ENCODE results near the gene RSF1. TPM values are rescaled to one million over a fixed set of nuclear protein-coding genes. Genes with fewer than 3 reads are reported as not detected.

RSF1 gene
- total RNA-seq, 1 experiment from 2014 or later: 83.0 TPM

GRCh38 chr11:77793972-77794371, 26.6 kb downstream of the RSF1 start:
- H3K36me3 ChIP-seq (ENCODE audit: control insufficient read depth, insufficient read depth, low read length): no peaks in the 10 kb centered on the region
- ATAC-seq (no peak), DNase-seq (ENCODE audit: low read depth, low spot score) (no peak)
- in situ Hi-C loops (cut with HindIII; ENCODE audit: low pct_unique_long_range_greater_than_20kb, low sequenced_read_pairs) (no loop called here), intact Hi-C loops (cut with micrococcal nuclease; ENCODE audit: unreplicated experiment) (no loop called here)
- BruUV-seq (replicated peaks): no TSS peak
- H3K4me3 ChIP-seq (ENCODE audit: low read depth in 2 of 2, low read length in 2 of 2): no peak overlapping the region
- H3K27ac ChIP-seq (ENCODE audit: low read length): no peak overlapping the region
- POLR2A ChIA-PET: interaction anchor here (0.6 kb wide), 1 partner anchor 303 kb away, joined by 7 read pairs; no protein-coding TSS in a partner anchor
- H3K9me3 ChIP-seq (ENCODE audit: control insufficient read depth, insufficient read depth, low read depth, low read length): no peaks in the 10 kb centered on the region; the same call in 1 of the 2 replicates
- no peaks in the 10 kb centered on the region for H3K4me1 ChIP-seq (ENCODE audit: control insufficient read depth, insufficient read depth, low read length)
- H3K27me3 ChIP-seq (ENCODE audit: control insufficient read depth, insufficient read depth, low read length): no peaks in the 10 kb centered on the region
- TF ChIP-seq REST (IDR thresholded peaks at IDR 0.05; ENCODE audit: insufficient read depth in 1 of 2, low read depth in 2 of 2, low read length in 1 of 2): no peak
- no peak for TF ChIP-seq SIN3A (IDR thresholded peaks at IDR 0.05; ENCODE audit: borderline replicate concordance, insufficient read depth, low read depth, low read length)
- no peak for TF ChIP-seq TCF7L2 (IDR thresholded peaks at IDR 0.05; ENCODE audit: low read depth, low read length)
- TF ChIP-seq POLR2AphosphoS5 (IDR thresholded peaks at IDR 0.05; ENCODE audit: low read depth, low read length): no peak
- TF ChIP-seq CTCF (IDR thresholded peaks at IDR 0.05): no peak
- CTCF ChIA-PET: no interaction called here

- Histone ChIP-seq H3K4me3 (ENCODE audit: low read depth in 2 of 2, low read length in 2 of 2) (no peak overlapping the region), H3K36me3 (ENCODE audit: control insufficient read depth, insufficient read depth, low read length) (no peaks in the 10 kb centered on the region), H3K4me1 (ENCODE audit: control insufficient read depth, insufficient read depth, low read length) (no peaks in the 10 kb centered on the region), H3K27ac (ENCODE audit: low read length) (no peak overlapping the region), H3K9me3 (ENCODE audit: control insufficient read depth, insufficient read depth, low read depth, low read length) (no peaks in the 10 kb centered on the region; the same call in 1 of the 2 replicates), H3K27me3 (ENCODE audit: control insufficient read depth, insufficient read depth, low read length) (no peaks in the 10 kb centered on the region)
- CTCF ChIA-PET: no interaction called here
- TSS peak; percentile 10 for BruUV-seq (replicated peaks)
- TF ChIP-seq SIN3A (IDR thresholded peaks at IDR 0.05; ENCODE audit: borderline replicate concordance, insufficient read depth, low read depth, low read length) (no peak), TCF7L2 (IDR thresholded peaks at IDR 0.05; ENCODE audit: low read depth, low read length) (no peak), CTCF (IDR thresholded peaks at IDR 0.05) (no peak), POLR2AphosphoS5 (IDR thresholded peaks at IDR 0.05; ENCODE audit: low read depth, low read length) (no peak), REST (IDR thresholded peaks at IDR 0.05; ENCODE audit: insufficient read depth in 1 of 2, low read depth in 2 of 2, low read length in 1 of 2) (no peak)
- DNase-seq (ENCODE audit: low read depth, low spot score) (no peak), ATAC-seq (no peak)
- intact Hi-C loops (cut with micrococcal nuclease; ENCODE audit: unreplicated experiment): no loop called here
- in situ Hi-C loops (cut with HindIII; ENCODE audit: low pct_unique_long_range_greater_than_20kb, low sequenced_read_pairs): no loop called here
- POLR2A ChIA-PET: no interaction called here
Measured at GRCh38 chr11:77791301-77791700, 29.2 kb downstream of the RSF1 start.

Measured in Panc1 (cell line).